ENCODE results near the gene EVA1C.
"Not testable (repeated sequence)": the region's sequence is repeated elsewhere in the genome, so short reads cannot be mapped to it uniquely, and the experiment has no call there.

EVA1C gene

DNA sequence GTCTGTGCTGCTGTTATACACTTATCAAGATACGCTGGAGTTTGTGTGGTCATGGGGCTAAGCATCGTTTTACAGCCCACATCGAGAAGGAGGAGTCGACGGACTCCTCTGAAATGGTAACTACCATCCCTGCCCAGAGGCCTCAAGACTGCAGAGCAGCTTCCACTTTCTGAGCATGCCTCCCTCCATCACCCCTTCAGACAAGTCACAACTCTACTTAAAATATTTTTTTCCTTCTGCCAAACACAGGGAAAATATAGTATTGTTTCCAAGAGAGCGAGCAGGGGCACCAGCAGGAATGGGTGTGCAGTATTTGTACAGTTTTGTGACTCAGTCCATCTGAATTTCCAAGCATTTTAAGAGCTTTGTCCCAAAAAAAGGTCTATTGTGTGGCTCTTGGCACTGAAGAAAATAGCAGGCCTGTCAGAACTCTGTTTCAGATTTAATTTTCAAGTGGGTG is 14.1 kb downstream of the EVA1C start:
- DNase-seq: no peak

DNA sequence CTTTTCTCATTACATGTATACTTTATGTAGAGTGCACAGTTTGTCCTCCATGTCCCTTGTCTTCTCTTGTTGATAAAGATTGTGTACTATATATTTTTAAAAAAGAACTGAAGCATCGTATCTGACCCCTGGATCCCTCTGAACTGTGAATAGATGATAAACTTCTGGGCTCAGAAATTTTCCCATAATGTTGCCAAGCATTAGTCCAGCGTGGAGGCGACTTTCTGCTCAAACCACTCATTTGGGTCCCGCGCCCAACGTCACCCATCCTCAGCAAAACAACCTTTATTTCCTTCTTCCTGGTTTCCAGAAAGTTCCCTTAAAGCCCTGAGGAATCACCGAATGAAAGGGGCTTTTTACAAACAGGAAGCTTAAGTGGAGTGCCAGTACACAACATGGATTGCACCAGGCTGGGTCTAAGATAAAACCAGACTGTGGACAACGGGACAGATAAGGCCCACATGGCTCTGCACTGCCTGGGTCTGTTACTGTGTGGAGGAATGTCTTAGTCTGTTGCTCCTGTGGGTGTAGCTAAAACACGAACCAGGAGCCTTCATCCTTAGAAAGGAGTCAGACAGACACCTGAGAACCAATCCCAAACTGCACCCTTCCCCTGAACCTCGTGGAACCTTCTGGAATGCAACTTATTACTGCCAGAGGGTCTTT is 15.6 kb downstream of the EVA1C start:
- no peak for DNase-seq

DNA sequence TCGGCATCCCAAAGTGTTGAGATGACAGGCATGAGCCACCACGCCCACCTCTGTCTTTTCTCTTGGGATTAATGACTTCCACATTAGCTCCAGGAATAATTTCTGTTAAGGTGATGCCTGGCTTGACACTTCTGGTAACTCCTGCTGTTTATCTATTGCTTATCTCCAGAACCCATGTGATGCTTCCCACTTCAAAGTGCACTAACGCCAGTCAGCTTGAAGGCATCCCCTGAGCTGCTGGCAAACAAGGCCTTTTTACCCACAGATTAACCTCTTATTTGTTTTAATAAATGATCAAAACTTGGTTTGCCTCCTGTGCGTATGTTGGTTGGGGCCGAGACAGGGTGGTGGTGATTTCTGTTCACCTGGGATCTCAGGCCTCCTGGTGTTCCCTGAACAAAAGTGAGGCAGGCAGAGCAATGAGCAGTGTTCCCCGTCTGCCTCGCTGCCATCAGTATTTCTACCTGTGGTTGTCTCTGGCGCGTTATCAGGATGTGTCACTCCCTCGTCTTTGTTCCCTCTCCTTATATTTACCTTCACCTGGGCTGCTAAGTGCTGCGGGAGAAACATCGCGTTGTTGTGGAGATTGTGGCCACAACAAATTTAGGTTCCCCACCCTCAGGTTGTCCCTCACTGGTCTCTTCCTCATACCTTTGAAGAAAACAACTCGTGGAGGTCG is 20.6 kb downstream of the EVA1C start:
- DNase-seq: not testable (repeated sequence)

DNA sequence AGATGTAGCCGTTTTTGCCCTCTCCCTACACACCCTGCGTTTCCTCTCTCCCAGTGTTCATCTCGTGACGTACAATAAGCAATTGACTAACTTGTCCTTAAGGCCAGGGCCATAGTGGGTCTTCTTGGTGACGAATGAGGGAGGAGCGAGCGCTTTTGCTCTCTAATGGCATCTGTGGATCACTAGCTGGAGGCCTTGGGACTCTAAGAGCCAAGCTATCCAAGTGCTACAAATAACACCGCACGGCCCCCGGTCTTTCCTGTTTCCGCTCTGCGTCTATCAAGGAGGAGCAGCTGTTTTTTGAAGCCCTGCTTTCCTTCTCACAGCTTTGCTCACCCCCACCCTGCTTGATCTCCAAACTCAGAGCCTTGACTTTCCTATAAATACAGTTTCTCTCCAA is 25.2 kb downstream of the EVA1C start:
- DNase-seq: no peak

DNA sequence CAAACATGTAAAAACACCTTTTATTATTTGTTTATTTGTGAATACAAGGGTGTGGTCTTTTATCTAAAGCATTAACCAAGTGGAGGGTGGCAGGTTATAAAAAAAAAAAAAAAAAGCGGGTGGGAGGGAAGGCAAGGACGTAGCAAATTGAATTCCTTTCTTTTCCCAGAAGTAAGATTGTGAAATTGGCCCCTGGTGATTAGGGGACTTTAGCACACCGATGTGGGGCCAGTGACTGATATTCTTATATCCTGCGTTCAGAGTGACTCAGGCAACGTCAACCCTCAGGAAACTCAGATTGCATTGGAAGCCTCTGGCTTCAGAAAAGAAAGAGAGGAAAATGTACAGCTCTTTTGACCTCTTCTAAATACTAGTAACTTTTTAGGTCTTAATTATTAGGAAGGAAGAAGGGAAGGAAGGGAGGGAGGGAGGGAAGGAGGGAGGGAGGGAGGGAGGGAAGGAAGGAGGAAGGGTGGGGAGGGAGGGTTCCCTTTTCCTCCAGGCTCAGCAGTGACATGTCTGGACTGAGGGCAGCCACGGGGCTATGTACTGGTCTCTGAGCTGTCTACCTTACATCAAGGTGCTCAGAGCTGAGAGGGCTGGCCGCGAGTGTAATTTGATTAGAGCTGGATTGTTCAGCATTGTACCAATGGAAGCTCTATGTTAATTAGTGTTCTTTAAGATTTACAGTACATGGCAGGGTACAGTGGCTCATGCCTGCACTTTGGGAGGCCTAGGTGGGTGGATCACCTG is 30.2 kb downstream of the EVA1C start:
- no peak for DNase-seq

DNA sequence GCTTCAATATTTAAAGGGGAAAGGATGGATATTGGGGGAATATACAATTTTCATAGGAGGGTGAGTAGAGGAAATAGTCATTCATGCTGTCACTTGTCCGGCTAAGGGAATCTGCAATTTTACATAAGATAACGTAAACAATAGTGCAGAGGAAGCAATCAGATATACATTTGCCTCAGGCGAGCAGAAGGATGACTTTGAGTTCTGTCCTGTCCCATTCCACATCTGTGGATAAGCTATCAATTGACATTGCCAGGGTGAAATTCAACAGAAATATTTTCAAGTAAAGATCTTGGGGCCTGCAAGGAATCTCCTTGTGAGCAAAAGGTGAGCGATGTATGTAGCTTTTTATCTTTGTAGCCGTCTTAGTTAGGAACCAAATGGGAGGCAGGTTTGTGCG is 32.6 kb downstream of the EVA1C start:
- DNase-seq: no peak

DNA sequence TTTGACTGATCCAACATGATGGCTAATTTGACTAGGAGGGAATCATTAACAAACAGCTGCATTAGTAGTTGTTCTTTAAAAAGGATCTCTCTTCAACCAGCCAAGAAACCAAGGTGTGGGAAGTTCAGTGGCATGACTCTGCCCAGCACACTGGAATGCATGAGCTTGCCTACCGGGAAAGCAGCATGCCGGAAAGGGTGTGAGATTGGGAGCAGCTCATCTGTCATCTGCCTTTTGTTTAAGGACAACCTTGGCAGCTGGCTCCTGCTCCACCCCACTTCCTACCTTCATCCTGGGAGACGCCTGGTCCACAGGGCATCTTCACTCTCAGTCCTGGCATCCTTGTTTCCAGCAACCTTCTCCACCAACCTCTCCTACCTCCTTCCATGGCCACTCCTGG is 33.9 kb downstream of the EVA1C start:
- not testable (repeated sequence) for DNase-seq

DNA sequence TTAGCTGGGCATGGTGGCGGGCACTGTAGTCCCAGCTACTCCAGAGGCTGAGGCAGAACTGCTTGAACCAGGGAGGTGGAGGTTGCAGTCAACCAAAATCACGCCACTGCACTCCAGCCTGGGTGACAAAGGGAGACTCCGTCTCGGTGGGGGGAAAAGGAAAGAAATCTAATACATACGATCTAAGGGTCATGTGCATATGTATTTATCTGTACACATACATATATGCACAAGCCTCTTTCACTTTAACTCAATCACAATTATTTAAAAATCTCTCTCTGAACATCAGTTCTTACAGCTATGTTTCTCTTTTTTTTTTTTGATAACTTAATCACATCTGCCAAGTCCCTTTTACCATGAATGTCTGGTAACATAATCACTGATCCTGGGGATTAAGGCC is 34.7 kb downstream of the EVA1C start:
- no peak for DNase-seq

DNA sequence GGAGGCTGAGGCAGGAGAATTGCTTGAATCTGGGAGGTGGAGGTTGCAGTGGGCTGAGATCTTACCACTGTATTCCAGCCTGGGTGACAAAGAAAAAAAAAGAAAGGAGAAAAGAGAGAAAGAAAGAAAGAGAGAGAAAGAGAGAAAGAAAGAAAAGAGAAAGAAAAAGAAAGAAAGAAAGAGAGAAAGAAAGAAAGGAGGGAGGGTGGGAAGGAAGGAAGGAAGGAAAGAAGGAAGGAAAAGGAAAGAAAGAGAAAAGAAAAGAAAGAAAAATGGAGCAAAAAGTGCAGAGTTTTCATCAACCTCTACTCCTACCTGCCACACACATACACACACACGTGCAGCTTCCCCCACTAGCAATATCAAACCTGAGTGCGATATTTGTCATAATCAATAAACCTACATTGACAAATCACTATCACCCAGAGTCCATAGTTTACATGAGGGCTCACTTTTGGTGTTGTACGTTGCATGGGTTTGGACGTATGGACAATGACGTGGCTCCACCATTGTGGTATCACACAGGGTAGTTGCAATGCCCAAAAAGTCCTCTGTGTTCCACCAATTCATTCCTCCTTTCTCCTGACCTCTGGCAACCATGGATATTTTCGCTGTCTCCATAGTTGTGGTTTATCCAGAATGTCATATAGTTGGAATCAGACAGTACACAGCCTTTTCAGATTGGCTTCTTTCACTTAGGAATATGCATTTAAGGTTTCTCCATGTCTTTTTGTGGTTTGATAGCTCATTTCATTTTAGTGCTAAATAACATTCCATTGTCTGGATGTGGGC is 36.5 kb downstream of the EVA1C start:
- DNase-seq: no peak

DNA sequence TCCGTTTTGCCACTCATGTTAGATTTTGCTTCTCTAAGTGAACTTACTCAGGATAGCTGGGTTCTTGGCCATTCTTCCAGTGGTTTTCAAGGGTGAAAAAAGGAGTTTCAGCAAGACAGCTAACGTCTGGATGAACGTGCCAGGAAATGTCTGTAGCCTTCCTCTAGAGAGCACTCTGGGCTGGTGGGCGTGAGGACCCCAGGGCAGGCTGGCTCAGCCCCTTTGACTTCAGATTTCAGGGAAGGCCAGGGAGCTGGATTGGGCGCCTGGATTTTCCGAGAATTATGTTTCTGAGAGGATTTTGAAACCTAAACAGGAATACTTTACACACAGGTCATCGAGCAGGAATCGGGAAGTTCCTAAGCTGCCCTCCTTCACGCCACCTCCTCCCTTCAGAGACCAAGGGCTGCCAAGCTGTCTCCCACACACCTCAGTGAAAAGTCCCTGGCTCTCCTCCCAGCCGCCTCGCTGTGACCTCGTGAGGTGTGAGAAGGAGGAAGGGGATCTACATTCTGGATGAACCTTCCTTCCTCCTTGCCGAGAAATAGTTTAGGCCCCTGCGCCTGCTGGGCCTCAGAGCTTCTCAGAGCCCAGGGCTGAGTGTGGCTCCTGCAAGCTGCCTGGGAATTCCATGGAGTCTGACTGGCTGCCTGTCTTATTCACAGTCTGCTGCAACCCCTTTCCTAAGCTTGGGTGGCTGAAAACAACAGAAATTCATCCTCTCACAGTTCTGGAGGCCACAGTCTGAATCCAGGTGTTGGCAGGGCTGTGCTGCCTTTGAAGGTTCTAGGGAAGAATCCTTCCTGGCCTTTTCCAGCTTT is 38.6 kb downstream of the EVA1C start:
- DNase-seq: not testable (repeated sequence)

DNA sequence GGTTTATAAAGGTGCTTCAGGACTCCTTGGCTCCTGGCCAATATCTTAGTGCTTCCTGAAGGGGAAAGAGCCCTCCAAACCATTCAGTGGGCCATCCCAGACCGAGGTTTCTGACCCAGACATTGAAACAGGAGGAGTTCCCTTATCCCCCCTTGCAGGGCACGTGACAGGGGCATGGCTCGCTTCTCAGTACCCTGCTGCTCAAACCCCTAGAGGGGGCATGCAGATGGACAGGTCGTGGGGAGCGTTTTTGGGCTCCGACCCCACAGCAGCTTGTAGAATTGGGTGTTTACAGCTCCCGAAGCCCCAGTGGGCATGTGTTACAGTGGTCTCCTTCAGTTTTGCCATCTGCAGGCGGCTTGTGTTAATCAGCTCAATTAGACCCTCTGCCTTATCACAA is 39.7 kb downstream of the EVA1C start:
- DNase-seq: not testable (repeated sequence)

DNA sequence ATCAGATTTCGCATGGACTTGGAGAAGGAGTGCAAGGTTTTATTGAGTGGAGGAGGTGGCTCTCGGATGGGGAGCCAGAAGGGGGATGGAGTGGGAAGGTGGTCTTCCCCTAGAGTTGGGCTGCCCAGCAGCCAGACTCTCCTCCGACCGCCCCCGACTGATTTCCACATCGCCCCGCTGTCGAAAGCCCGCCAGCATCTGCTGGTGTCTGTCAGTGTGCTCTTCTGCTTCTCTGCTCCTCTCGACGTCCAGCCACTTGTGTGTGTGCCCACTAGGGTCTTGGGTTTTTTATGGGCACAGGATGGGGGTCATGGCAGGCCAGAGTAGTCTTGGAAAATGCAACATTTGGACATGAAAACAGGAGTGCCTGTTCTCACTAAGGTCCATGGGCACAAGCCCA is 40.1 kb downstream of the EVA1C start:
- DNase-seq: no peak

DNA sequence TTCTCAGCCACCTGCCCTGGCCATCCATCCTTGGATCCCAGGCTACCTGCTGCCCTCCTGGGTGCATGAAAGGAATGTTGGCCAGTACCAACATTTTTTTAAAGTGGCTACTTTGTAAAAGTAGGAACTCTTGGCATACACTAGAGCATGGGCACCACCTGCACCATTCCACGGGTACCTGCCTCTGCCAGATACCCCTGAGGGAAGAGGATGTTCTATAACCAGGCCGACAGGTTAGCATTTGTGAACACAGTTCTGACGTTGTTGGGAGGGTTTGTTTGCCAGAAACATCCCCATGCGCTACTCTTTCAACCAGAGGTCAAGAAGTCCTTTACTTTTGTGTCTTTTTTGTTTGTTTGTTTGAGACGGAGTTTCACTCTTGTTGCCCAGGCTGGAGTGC is 43.0 kb downstream of the EVA1C start:
- no peak for DNase-seq

DNA sequence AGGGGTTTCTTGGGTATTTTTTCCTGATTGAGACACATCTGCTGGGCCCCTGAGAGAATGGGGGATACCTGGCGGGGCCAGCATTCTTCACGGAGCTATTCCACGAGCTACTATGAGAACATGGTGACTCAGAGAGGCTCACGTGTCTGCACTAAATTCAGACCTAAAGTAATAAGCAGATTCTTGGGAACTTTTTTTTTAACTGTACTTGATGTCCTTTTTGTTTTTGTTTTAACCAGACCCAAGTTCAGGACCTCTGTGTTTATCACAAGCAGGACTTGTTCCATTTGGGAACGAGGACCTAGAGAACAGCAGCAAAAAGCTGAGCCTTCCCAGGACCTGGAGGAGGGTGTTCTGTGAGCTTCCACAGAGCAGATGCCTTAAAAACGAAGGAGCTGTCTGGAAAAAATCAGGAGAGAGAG is 44.0 kb downstream of the EVA1C start:
- DNase-seq: no peak

DNA sequence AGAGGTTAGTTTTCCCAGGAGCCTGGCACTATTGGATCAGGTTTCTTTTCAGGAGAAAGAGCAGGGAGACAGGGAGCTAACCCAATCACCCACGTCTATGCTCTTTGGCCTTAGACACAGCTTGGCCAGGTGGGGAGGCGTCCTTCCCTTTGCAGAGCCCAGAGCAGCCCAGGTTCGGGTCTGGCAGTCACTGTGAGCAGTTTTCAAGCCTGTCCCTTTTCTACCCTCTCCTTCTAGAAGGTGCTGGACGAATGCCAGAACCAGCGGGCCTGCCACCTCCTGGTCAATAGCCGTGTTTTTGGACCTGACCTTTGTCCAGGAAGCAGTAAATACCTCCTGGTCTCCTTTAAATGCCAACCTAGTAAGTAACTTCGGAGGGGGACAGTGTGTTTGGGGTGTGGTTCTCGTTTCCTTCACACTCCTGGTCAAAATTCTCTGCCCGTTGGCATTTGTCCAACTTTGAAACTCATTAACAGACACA is 44.9 kb downstream of the EVA1C start:
- no peak for DNase-seq

DNA sequence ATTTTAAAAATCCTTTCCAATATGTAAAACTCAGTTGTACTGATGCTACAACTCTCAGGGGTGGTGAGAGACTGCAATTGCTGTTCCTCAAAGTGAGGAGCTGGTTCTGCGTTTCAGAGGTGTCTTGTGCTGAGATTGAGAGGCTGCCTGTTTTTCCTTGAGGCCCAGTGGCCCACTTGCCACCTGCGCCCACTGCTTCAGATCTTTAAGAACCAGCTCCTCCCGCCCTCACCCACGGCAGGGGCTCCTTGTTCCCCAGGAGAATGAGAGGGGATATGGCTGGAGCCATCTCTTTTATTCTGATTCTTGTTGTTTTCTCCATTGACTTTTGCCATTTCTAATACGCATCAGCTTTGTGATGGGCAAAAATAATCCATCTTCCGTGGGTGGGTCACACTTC is 45.5 kb downstream of the EVA1C start:
- no peak for DNase-seq

DNA sequence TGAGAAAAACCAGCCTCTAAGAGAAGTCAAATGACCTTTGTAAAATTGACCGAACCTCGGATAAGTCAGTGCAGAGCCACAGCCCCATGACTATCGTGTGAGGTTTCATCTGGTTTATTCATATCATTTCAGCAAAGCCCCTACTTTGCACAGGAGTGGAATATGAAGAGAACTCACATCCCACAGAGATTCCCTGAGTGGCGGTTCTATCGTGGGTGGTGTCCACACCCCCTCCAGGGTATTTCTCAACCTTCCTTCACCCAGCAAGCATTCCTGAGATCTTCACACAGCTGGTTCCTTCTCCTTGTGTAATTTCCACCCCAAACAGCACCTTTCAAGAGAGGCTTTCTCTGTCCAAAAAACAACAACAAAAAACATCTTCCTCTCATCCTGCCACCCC is 47.5 kb downstream of the EVA1C start:
- no peak for DNase-seq

DNA sequence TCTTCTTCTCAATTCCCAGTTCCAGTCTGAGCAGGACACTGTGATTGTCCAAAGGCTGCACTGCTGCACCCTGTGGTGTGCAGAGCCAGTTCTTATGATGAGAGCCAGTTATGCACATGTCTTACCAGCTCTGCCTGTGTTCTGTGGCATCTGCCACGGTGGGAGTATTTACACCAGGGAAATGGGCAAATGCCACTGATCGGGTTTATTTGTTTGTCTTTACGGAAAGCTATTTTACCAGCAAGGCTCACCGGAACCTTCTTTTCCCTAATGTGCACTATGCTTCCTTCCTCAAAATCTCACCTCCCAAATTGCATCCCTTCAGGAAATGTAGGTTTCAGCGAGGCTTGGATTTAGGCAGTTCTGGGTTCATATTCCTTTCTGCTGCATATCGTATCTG is 49.0 kb downstream of the EVA1C start:
- no peak for DNase-seq

DNA sequence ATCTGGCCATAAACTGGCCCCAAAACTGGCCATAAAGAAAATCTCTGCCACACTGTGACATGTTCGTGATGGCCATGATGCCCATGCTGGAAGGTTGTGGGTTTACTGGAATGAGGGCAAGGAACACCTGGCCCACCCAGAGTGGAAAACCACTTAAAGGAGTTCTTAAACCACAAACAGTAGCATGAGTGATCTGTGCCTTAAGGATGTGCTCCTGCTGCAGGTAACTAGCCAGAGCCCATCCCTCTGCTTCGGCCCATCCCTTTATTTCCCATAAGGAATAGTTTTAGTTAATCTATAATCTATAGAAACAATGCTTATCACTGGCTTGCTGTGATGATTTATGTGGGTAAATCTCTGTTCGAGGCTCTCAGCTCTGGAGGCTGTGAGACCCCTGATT is 50.1 kb downstream of the EVA1C start:
- DNase-seq: not testable (repeated sequence)

DNA sequence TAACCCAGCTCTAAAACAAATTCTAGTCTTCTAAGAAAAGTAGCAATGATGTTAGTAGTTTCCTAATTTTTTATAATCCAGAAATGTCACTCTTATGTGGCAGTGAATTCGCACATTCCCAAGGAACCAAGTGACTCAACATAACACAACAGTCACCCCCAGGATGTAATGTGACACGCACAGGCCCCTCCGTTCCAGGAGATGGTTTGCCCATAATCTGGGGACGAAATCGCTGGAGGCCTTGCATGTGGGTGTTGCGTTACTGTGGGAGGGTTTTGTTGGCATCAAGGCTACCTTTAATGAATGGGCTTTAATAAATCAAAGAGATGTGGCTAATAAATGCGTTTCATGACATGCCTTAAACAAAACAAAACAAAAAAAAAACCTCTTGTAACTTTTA is 50.9 kb downstream of the EVA1C start:
- DNase-seq: no peak

DNA sequence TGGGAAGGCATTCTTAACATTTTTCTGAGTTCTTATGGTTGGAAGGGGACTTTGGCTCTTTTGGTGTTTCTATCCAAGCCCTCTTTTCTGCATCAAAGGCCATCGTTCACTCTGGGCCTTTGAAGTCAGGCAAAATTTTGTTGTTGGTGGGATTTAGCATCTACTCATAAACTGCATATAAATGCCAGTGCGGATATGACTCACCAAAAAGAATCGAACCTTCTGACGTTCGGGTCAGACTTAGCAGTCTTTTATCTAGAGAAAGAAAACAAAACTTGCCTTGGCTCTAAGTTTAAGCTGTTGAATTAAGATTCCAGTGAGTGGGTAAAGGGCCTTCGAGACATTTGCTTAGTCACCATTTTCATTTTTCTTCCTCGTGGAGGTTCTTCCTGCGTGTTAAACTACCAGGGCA is 51.4 kb downstream of the EVA1C start:
- no peak for DNase-seq

DNA sequence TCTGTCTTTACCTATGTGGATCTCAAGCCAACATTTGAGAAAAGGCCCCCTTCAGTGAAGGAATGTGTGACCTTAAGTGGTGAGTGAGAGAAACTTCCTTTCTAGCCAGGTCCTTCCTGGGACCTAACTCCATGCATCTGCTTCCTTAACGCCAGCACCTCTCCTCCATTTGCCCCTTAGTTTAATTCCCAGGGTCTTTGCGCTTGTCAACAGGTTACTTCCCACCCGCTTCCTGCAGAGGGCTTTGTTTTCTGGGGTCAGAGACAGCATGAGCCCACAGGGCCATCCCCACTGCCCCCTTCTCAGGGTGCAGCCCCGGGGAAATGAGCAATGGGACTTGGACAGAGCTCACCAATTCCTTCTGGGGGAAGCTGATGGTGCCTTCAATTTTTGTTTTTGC is 54.8 kb downstream of the EVA1C start:
- DNase-seq: no peak
